GM20431 (cell line): Measurements from ENCODE around the gene CLCA2.

Source experiments
- in situ Hi-C: fragments of 300-500 bp; cut with MseI, MboI; formaldehyde crosslinking; loops from one replicate; pipeline ENCODE4 v1.15.0; 2020; ENCODE audit warnings: low sequenced_read_pairs; ENCODE audit not compliant: unreplicated experiment

The CLCA2 gene

DNA sequence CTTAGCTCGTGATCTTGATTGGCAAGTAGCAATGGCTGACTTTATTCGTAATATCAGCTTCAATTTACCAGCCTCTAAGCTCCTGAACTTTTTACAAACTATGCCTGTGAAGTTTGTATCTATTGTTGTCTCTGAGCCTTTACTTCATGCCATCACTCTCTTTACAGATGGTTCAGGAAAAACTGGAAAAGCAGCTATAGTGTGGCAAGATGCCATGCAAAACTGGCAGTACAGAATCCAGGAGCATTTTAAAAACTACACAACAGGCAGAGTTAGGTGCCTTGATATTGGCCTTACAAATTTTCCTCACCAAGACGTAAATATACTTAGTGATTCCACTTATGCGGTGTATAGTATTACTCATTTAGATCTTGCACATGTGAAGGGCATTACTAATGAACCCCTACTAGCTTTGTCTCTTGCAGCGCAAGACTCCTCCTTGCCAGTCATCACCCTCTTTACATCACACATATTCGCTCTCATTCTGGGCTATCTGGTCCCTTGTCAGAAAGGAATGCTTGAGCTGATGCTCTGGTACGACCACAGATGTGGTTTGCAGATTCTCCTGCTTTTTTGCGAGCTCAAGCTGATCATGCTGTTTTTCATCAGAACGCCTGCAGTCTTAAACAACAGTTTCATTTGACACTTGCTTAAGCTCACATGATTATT, 81.1 kb downstream of the CLCA2 start:
- in situ Hi-C loops, result no loop called here

- in situ Hi-C loops, result no loop called here
These were observed 81.6 kb downstream of the CLCA2 start for GRCh38 chr1:86505564-86505902.
